HG02678 (cell line): ENCODE data around the gene RMC1.

Experiments used
- ATAC-seq: cut with Tn5 transposase; IDR thresholded peaks from one replicate; pipeline ENCODE4 v1.9.1; 2021; ENCODE audit warnings: mild to moderate bottlenecking, moderate library complexity; ENCODE audit not compliant: unreplicated experiment

The RMC1 gene

GRCh38 chr18:23578891-23579653 lies 75.8 kb downstream of the RMC1 start:
- no peak for ATAC-seq

DNA sequence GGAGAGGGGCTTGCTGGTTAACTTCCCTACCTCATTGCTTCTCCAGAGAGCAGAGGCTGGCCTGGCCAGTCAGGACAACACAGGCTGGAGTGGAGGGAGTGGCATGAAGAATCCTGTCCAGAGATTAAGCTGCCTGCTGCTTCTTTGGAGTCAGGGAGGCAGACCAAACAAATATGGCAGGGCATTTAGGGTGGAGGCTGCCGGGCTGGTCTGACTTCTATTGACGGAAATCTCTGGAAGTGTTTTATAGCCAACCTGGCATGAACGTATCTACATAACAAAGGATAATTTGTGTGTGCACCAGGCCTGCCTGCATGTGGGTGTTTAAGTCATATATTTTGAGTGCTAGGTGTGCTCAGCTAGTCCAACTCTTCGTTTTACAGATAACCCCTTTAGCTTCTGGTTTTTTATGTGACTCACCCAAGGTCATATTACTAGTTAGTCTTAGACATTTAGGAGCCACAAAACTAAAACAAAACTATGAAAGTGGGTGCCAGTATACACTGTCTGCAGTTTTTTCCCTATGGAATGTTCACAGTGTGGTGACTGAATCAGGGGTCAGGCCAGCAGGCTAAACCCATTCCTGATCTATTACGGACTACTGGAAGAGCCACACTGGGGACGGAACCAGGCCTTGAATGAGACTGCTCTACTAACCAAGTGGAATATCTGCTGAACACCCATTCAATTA lies 77.5 kb downstream of the RMC1 start:
- no peak for ATAC-seq
